Measurements from ENCODE around the gene CDC23.
"Not testable (repeated sequence)": the region's sequence is repeated elsewhere in the genome, so short reads cannot be mapped to it uniquely, and the experiment has no call there.

CDC23 gene

GRCh38 chr5:138212828-138213160 is 329 bp downstream of the CDC23 start:
- Histone ChIP-seq H2BK5ac (ENCODE audit: low read depth, low read length, poor library complexity) (peak overlapping the region; percentile 62), H2AFZ (ENCODE audit: insufficient read depth, low read length, poor library complexity) (peak overlapping the region; percentile 93), H3K4me1 (ENCODE audit: control insufficient read depth in 1 of 2, insufficient read depth in 2 of 2, low read length in 2 of 2) (no peaks in the 10 kb centered on the region), H3K18ac (ENCODE audit: low read length) (peak overlapping the region; percentile 92), H3K9ac (ENCODE audit: low read length) (peak overlapping the region; percentile 81), H3K79me2 (ENCODE audit: control insufficient read depth, insufficient read depth, low read length, poor library complexity) (peaks cover 4% of the 10 kb centered on the region), H3K27me3 (ENCODE audit: insufficient read depth, low read length) (no peaks in the 10 kb centered on the region), H2BK12ac (ENCODE audit: low read length) (no peak overlapping the region), H3K23ac (ENCODE audit: low read length) (no peak overlapping the region), H2BK120ac (ENCODE audit: insufficient read depth, low read length, poor library complexity) (peak overlapping the region; percentile 81), H3K9me3 (ENCODE audit: insufficient read depth, low read depth, low read length) (peaks cover 1% of the 10 kb centered on the region), H3K4me2 (ENCODE audit: low read length) (peak overlapping the region; percentile 91), H3K27ac (ENCODE audit: low read depth, low read length) (no peak overlapping the region), H3K79me1 (ENCODE audit: low read length) (peaks cover 3% of the 10 kb centered on the region), H3K36me3 (ENCODE audit: control insufficient read depth in 1 of 2, insufficient read depth in 2 of 2, low read length in 2 of 2) (peaks cover 3 to 4% of the 10 kb centered on the region in 2 experiments), H3K4ac (ENCODE audit: low read depth, low read length) (peak overlapping the region; percentile 96), H3K14ac (ENCODE audit: low read length) (peak overlapping the region; percentile 95), H4K8ac (ENCODE audit: low read depth, low read length) (peak overlapping the region; percentile 98), H3K4me3 (ENCODE audit: low read depth, low read length) (peak overlapping the region; percentile 89), H4K12ac (ENCODE audit: low read depth, low read length) (peak overlapping the region; percentile 95), H2AK5ac (ENCODE audit: low read length) (peak overlapping the region; percentile 11), H4K91ac (ENCODE audit: low read depth, low read length) (peak overlapping the region; percentile 87)
- DNase-seq: peak in 1 of 2 donors; percentile 21
- WGBS (ENCODE audit: extremely low coverage, insufficient coverage, insufficient read length): no CpG with 5 or more reads among the region's 8 CpGs

DNA sequence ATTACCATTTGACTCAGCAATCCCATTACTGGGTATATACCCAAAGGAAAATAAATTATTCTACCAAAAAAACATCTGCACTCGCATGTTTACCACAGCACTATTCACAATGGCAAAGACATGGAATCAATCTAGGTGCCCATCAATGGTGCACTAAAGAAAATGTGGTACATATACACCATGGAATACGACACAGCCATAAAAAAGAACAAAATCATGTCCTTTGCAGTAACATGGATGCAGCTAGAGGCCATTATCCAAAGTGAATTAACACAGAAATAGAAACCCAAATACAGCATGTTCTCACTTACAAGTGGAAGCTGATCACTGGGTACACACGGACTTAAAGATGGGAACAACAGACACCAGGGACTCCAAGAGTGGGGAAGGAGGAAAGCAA is 2.1 kb downstream of the CDC23 start:
- Histone ChIP-seq H2AFZ (ENCODE audit: insufficient read depth, low read length, poor library complexity) (no peak overlapping the region), H4K12ac (ENCODE audit: low read depth, low read length) (no peak overlapping the region), H3K4ac (ENCODE audit: low read depth, low read length) (no peak overlapping the region), H2BK12ac (ENCODE audit: low read length) (no peak overlapping the region), H4K8ac (ENCODE audit: low read depth, low read length) (no peak overlapping the region), H2BK5ac (ENCODE audit: low read depth, low read length, poor library complexity) (no peak overlapping the region), H3K23ac (ENCODE audit: low read length) (no peak overlapping the region), H3K36me3 (ENCODE audit: control insufficient read depth in 1 of 2, insufficient read depth in 2 of 2, low read length in 2 of 2) (peaks cover 7 to 8% of the 10 kb centered on the region in 2 experiments), H3K14ac (ENCODE audit: low read length) (no peak overlapping the region), H3K4me3 (ENCODE audit: low read depth, low read length) (no peak overlapping the region), H3K18ac (ENCODE audit: low read length) (no peak overlapping the region), H2AK5ac (ENCODE audit: low read length) (no peak overlapping the region), H3K79me2 (ENCODE audit: control insufficient read depth, insufficient read depth, low read length, poor library complexity) (peaks cover 4% of the 10 kb centered on the region), H3K27ac (ENCODE audit: low read depth, low read length) (no peak overlapping the region), H3K4me2 (ENCODE audit: low read length) (no peak overlapping the region), H2BK120ac (ENCODE audit: insufficient read depth, low read length, poor library complexity) (no peak overlapping the region), H3K9me3 (ENCODE audit: insufficient read depth, low read depth, low read length) (peaks cover 1% of the 10 kb centered on the region), H3K9ac (ENCODE audit: low read length) (no peak overlapping the region), H3K79me1 (ENCODE audit: low read length) (peaks cover 3% of the 10 kb centered on the region), H4K91ac (ENCODE audit: low read depth, low read length) (no peak overlapping the region), H3K4me1 (ENCODE audit: control insufficient read depth in 1 of 2, insufficient read depth in 2 of 2, low read length in 2 of 2) (no peaks in the 10 kb centered on the region), H3K27me3 (ENCODE audit: insufficient read depth, low read length) (no peaks in the 10 kb centered on the region)
- no CpG with 5 or more reads among the region's 3 CpGs for WGBS (ENCODE audit: extremely low coverage, insufficient coverage, insufficient read length)
- no peak for DNase-seq

DNA sequence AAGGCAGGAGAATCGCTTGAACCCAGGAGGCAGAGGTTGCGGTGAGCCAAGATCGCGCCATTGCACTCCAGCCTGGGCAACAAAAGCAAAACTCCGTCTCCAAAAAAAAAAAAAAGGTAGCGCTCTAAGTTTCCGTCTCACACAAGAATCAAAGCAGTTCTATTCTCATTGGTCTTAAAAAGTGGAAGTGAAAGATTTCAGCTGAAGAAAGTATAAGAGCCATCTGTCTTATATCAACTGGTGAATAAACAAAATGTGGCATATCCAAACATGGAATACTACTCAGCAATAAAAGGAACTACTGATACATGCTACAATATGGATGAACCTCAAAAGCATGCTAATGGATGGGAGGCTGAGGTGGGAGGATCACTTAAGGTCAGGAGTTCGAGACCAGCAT is 19.3 kb downstream of the CDC23 start:
- not testable (repeated sequence) for H2BK120ac ChIP-seq (ENCODE audit: insufficient read depth, low read length, poor library complexity); H4K12ac ChIP-seq (ENCODE audit: low read depth, low read length); DNase-seq; H3K4me2 ChIP-seq (ENCODE audit: low read length); H3K4me1 ChIP-seq (ENCODE audit: control insufficient read depth in 1 of 2, insufficient read depth in 2 of 2, low read length in 2 of 2); H2AFZ ChIP-seq (ENCODE audit: insufficient read depth, low read length, poor library complexity); H4K91ac ChIP-seq (ENCODE audit: low read depth, low read length); H3K4ac ChIP-seq (ENCODE audit: low read depth, low read length); H3K79me1 ChIP-seq (ENCODE audit: low read length); H2BK5ac ChIP-seq (ENCODE audit: low read depth, low read length, poor library complexity); H3K23ac ChIP-seq (ENCODE audit: low read length); H3K79me2 ChIP-seq (ENCODE audit: control insufficient read depth, insufficient read depth, low read length, poor library complexity); H3K18ac ChIP-seq (ENCODE audit: low read length); H3K27me3 ChIP-seq (ENCODE audit: insufficient read depth, low read length); H4K8ac ChIP-seq (ENCODE audit: low read depth, low read length); H3K27ac ChIP-seq (ENCODE audit: low read depth, low read length); H3K9ac ChIP-seq (ENCODE audit: low read length); H3K14ac ChIP-seq (ENCODE audit: low read length); H2AK5ac ChIP-seq (ENCODE audit: low read length); H3K4me3 ChIP-seq (ENCODE audit: low read depth, low read length); H2BK12ac ChIP-seq (ENCODE audit: low read length); H3K9me3 ChIP-seq (ENCODE audit: insufficient read depth, low read depth, low read length)
- no CpG with 5 or more reads among the region's 8 CpGs for whole genome bisulfite sequencing (ENCODE audit: extremely low coverage, insufficient coverage, insufficient read length)
- H3K36me3 ChIP-seq (ENCODE audit: control insufficient read depth in 1 of 2, insufficient read depth in 2 of 2, low read length in 2 of 2): peaks cover 23 to 36% of the 10 kb centered on the region in 2 experiments

DNA sequence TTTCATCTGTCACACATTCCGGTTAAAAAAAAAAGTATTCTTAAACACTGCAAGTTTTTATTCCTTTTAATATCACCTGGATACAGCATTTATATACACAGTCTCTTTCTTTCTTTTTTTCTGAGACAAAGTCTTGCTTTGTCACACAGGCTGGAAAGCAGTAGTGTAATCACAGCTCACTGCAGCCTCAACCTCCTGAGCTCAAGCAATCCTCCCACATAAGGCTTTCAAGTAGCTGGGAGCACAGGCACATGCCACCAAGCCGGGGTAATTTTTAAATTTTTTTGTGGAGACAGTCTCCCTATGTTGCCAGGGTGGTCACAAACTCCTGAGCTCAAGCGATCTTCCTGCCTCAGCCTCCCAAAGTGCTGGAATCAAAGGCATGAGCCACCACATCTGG is 20.3 kb downstream of the CDC23 start:
- Histone ChIP-seq H4K12ac (ENCODE audit: low read depth, low read length) (no peak overlapping the region), H3K14ac (ENCODE audit: low read length) (no peak overlapping the region), H3K36me3 (ENCODE audit: control insufficient read depth in 1 of 2, insufficient read depth in 2 of 2, low read length in 2 of 2) (peaks cover 23 to 38% of the 10 kb centered on the region in 2 experiments), H3K27ac (ENCODE audit: low read depth, low read length) (no peak overlapping the region), H3K4me1 (ENCODE audit: control insufficient read depth in 1 of 2, insufficient read depth in 2 of 2, low read length in 2 of 2) (no peaks in the 10 kb centered on the region), H3K23ac (ENCODE audit: low read length) (no peak overlapping the region), H2BK12ac (ENCODE audit: low read length) (no peak overlapping the region), H3K9me3 (ENCODE audit: insufficient read depth, low read depth, low read length) (no peaks in the 10 kb centered on the region), H2AFZ (ENCODE audit: insufficient read depth, low read length, poor library complexity) (no peak overlapping the region), H2AK5ac (ENCODE audit: low read length) (no peak overlapping the region), H3K79me1 (ENCODE audit: low read length) (no peaks in the 10 kb centered on the region), H3K4me2 (ENCODE audit: low read length) (no peak overlapping the region), H3K18ac (ENCODE audit: low read length) (no peak overlapping the region), H2BK120ac (ENCODE audit: insufficient read depth, low read length, poor library complexity) (no peak overlapping the region), H3K9ac (ENCODE audit: low read length) (no peak overlapping the region), H2BK5ac (ENCODE audit: low read depth, low read length, poor library complexity) (no peak overlapping the region), H4K91ac (ENCODE audit: low read depth, low read length) (no peak overlapping the region), H3K79me2 (ENCODE audit: control insufficient read depth, insufficient read depth, low read length, poor library complexity) (no peaks in the 10 kb centered on the region), H4K8ac (ENCODE audit: low read depth, low read length) (no peak overlapping the region), H3K4me3 (ENCODE audit: low read depth, low read length) (no peak overlapping the region), H3K27me3 (ENCODE audit: insufficient read depth, low read length) (no peaks in the 10 kb centered on the region), H3K4ac (ENCODE audit: low read depth, low read length) (no peak overlapping the region)
- no CpG with 5 or more reads among the region's 3 CpGs for WGBS (ENCODE audit: extremely low coverage, insufficient coverage, insufficient read length)
- DNase-seq: no peak

Measured in trophoblast cell (in vitro differentiated cells and primary cell).